DOHH2 (cell line): Measurements from ENCODE around the gene COL26A1.
"Not testable (repeated sequence)": the region's sequence is repeated elsewhere in the genome, so short reads cannot be mapped to it uniquely, and the experiment has no call there.

Experiments used
- H3F3A ChIP-seq: fragments of 200-600 bp; sonication (generic), shearing (Covaris generic); 2 replicates; pipeline ENCODE4 v1.6.0; 2016; ENCODE audit warnings: antibody characterized with exemption, mild to moderate bottlenecking; ENCODE audit not compliant: control insufficient read depth, insufficient read depth
- H3K27ac ChIP-seq: fragments of 200-600 bp; sonication (generic); 2 replicates; pipeline ENCODE4 v1.5.1; 2014; ENCODE audit warnings: low read depth, mild to moderate bottlenecking, low read length, moderate library complexity
- H3K27me3 ChIP-seq: fragments of 200-600 bp; sonication (generic); 2 replicates; pipeline ENCODE4 v1.6.1; 2014; ENCODE audit warnings: mild to moderate bottlenecking, low read length, mixed read lengths; ENCODE audit not compliant: control insufficient read depth
- H3K36me3 ChIP-seq: fragments of 200-600 bp; sonication (generic); 2 replicates; pipeline ENCODE4 v1.6.1; 2014; ENCODE audit warnings: mild to moderate bottlenecking, low read length, moderate library complexity, mixed read lengths; ENCODE audit not compliant: control insufficient read depth
- H3K4me1 ChIP-seq: fragments of 200-600 bp; sonication (generic); 2 replicates; pipeline ENCODE4 v1.6.1; 2014; ENCODE audit warnings: mild to moderate bottlenecking, low read length, mixed read lengths; ENCODE audit not compliant: control insufficient read depth
- H3K4me2 ChIP-seq: fragments of 200-600 bp; sonication (generic); 2 replicates; pipeline ENCODE4 v1.6.0; 2014; ENCODE audit warnings: mild to moderate bottlenecking, low read length, moderate library complexity
- H3K4me3 ChIP-seq: fragments of 200-600 bp; sonication (generic); 2 replicates; pipeline ENCODE4 v1.5.1; 2014; ENCODE audit warnings: mild to moderate bottlenecking, low read length, mixed read lengths
- H3K79me2 ChIP-seq: fragments of 200-600 bp; sonication (generic); 2 replicates; pipeline ENCODE4 v1.6.1; 2014; ENCODE audit warnings: mild to moderate bottlenecking, low read length, mixed read lengths; ENCODE audit not compliant: control insufficient read depth
- H3K9me2 ChIP-seq: fragments of 200-600 bp; sonication (generic); replicated peaks from 2 replicates; pipeline ENCODE4 v1.6.1; 2014; ENCODE audit warnings: mild to moderate bottlenecking, low read length, mixed read lengths; ENCODE audit not compliant: control insufficient read depth
- H3K9me3 ChIP-seq: fragments of 200-600 bp; sonication (generic); 2 replicates; pipeline ENCODE4 v1.6.1; 2014; ENCODE audit warnings: antibody characterized with exemption, low read length, mixed read lengths; ENCODE audit not compliant: control insufficient read depth, insufficient read depth
- H4K20me1 ChIP-seq: fragments of 200-600 bp; sonication (generic); 2 replicates; pipeline ENCODE4 v1.6.0; 2014; ENCODE audit warnings: low read depth, mild to moderate bottlenecking, antibody characterized with exemption, low read length, moderate library complexity; ENCODE audit not compliant: control insufficient read depth, insufficient read depth
- CTCF ChIP-seq: fragments of 200-600 bp; sonication (generic); IDR thresholded peaks from one replicate; pipeline ENCODE4 v1.5.1; 2014; ENCODE audit warnings: antibody characterized with exemption, mild to moderate bottlenecking, low read depth, low read length; ENCODE audit not compliant: poor library complexity, severe bottlenecking
- EZH2phosphoT487 ChIP-seq: fragments of 200-600 bp; sonication (generic); IDR thresholded peaks from 2 replicates; pipeline ENCODE4 v1.6.1; 2017; ENCODE audit warnings: borderline replicate concordance, mild to moderate bottlenecking, antibody characterized with exemption, low read length, moderate library complexity, mixed read lengths

The COL26A1 gene

GRCh38 chr7:101488826-101489572, 126.3 kb downstream of the COL26A1 start:
- no peaks in the 10 kb centered on the region for H3K36me3 ChIP-seq
- H3K4me3 ChIP-seq = no peak overlapping the region
- H3K27me3 ChIP-seq = no peaks in the 10 kb centered on the region
- H3K9me3 ChIP-seq = no peaks in the 10 kb centered on the region
- H3K9me2 ChIP-seq = no peaks in the 10 kb centered on the region
- H3F3A ChIP-seq = no peaks in the 10 kb centered on the region
- H3K4me1 ChIP-seq = no peaks in the 10 kb centered on the region
- H3K27ac ChIP-seq = no peak overlapping the region
- H3K4me2 ChIP-seq = no peak overlapping the region
- no peaks in the 10 kb centered on the region for H3K79me2 ChIP-seq
- H4K20me1 ChIP-seq = no peaks in the 10 kb centered on the region
- no peak for TF ChIP-seq EZH2phosphoT487
- TF ChIP-seq CTCF = no peak

GRCh38 chr7:101490439-101490838, 127.8 kb downstream of the COL26A1 start:
- H3K4me3 ChIP-seq, H4K20me1 ChIP-seq, H3K79me2 ChIP-seq, H3K9me3 ChIP-seq, H3K27me3 ChIP-seq, H3K4me1 ChIP-seq, H3F3A ChIP-seq, H3K9me2 ChIP-seq, H3K4me2 ChIP-seq, H3K36me3 ChIP-seq, H3K27ac ChIP-seq: not testable (repeated sequence)

GRCh38 chr7:101491442-101491841, 128.8 kb downstream of the COL26A1 start:
- not testable (repeated sequence) for H3K4me1 ChIP-seq, H3K79me2 ChIP-seq, H3K4me3 ChIP-seq, H4K20me1 ChIP-seq, H3K27ac ChIP-seq, H3K9me3 ChIP-seq, H3K4me2 ChIP-seq, H3K27me3 ChIP-seq, H3F3A ChIP-seq, H3K9me2 ChIP-seq, H3K36me3 ChIP-seq

- Histone ChIP-seq H3K79me2 (no peaks in the 10 kb centered on the region), H3K4me3 (no peak overlapping the region), H3K27ac (no peak overlapping the region), H3K4me1 (no peaks in the 10 kb centered on the region), H3K36me3 (no peaks in the 10 kb centered on the region), H3K9me2 (no peaks in the 10 kb centered on the region), H3F3A (no peaks in the 10 kb centered on the region), H3K9me3 (no peaks in the 10 kb centered on the region), H3K27me3 (no peaks in the 10 kb centered on the region), H4K20me1 (no peaks in the 10 kb centered on the region), H3K4me2 (no peak overlapping the region)
- no peak for TF ChIP-seq EZH2phosphoT487
- no peak for TF ChIP-seq CTCF
Measured at GRCh38 chr7:101494602-101495329, 132.1 kb downstream of the COL26A1 start.
